Natural killer cell (primary cell): ENCODE data around the gene OSBPL10. TPM values are rescaled to one million over a fixed set of nuclear protein-coding genes. Genes with fewer than 3 reads are reported as not detected.

Source experiments
- ATAC-seq, 3 donors: fragments of 150-1000 bp in 2 of 3; fragments of 200-7000 bp in 1 of 3; cut with Tn5 transposase; 1 replicate in 1 of 3; 2 replicates in 2 of 3; pipeline ENCODE4 v1.10.0; 2021; ENCODE audit warnings: mild to moderate bottlenecking in 2 of 3, moderate library complexity in 2 of 3
- DNase-seq, 2 donors: peaks; one replicate each; pipeline versions ENCODE4 v3.0.0 to v3.0.0-alpha.2; 2013 to 2021; ENCODE audit warnings: mixed read lengths in 1 of 2
- H3K27ac ChIP-seq: one replicate; pipeline ENCODE4 v1.5.1; 2013; ENCODE audit warnings: mild to moderate bottlenecking, low read length
- H3K27me3 ChIP-seq: one replicate; pipeline ENCODE4 v1.6.1; 2013; ENCODE audit warnings: low read length; ENCODE audit not compliant: control insufficient read depth, insufficient read depth
- H3K36me3 ChIP-seq: one replicate; pipeline ENCODE4 v1.6.1; 2013; ENCODE audit warnings: low read length; ENCODE audit not compliant: control insufficient read depth, insufficient read depth
- H3K4me1 ChIP-seq: one replicate; pipeline ENCODE4 v1.6.1; 2013; ENCODE audit warnings: low read length; ENCODE audit not compliant: control insufficient read depth, insufficient read depth
- H3K4me3 ChIP-seq: one replicate; pipeline ENCODE4 v1.5.1; 2013; ENCODE audit warnings: low read length
- H3K9me3 ChIP-seq: one replicate; pipeline ENCODE4 v1.6.1; 2013; ENCODE audit warnings: low read length; ENCODE audit not compliant: control insufficient read depth, insufficient read depth
- H3K27ac Mint-ChIP-seq, 2 donors: one replicate each; pipeline ENCODE4 v1.8.0; 2022; ENCODE audit warnings: mild to moderate bottlenecking in 2 of 2, mixed read lengths in 2 of 2, moderate library complexity in 1 of 2
- H3K27me3 Mint-ChIP-seq, 2 donors: one replicate each; pipeline ENCODE4 v1.8.0; 2022; ENCODE audit warnings: low read depth in 2 of 2, mixed read lengths in 2 of 2
- H3K36me3 Mint-ChIP-seq: one replicate; pipeline ENCODE4 v1.8.0; 2022; ENCODE audit warnings: mixed read lengths
- H3K4me1 Mint-ChIP-seq, 2 donors: one replicate each; pipeline ENCODE4 v1.8.0; 2022; ENCODE audit warnings: mixed read lengths in 2 of 2
- H3K4me3 Mint-ChIP-seq: one replicate; pipeline ENCODE4 v1.8.0; 2022; ENCODE audit warnings: mild to moderate bottlenecking, moderate library complexity, mixed read lengths
- H3K9me3 Mint-ChIP-seq, 2 donors: one replicate each; pipeline ENCODE4 v1.8.0; 2022; ENCODE audit warnings: mixed read lengths in 2 of 2
- CTCF ChIP-seq: fragments of 200-600 bp; IDR thresholded peaks from one replicate; pipeline ENCODE4 v1.8.0; 2022; ENCODE audit warnings: antibody characterized with exemption
- WGBS: methylation state at CpG from one replicate; pipeline ENCODE4 v1.1.7; 2013; ENCODE audit warnings: missing lambda C conversion rate; ENCODE audit not compliant: insufficient coverage; 5-methylcytosine and 5-hydroxymethylcytosine counted together
- intact Hi-C: fragments of 100-400 bp; cut with micrococcal nuclease; formaldehyde crosslinking; loops from one replicate; pipeline ENCODE4 v1.14.2; 2022
- total RNA-seq, 4 donors: library from RNA; stranded (reverse); fragments of 120-200 nt in 1 of 4; gene quantifications; one replicate each; pipeline versions ENCODE4 v1.2.3 to v1.2.4, GENCODE V29; 2013 to 2022

The OSBPL10 gene
- total RNA-seq, 3 donors from 2014 or later (not counting 1 experiment from before 2014, with no cell fraction given): 1.00 to 3.6 (median 1.6) TPM

GRCh38 chr3:31714495-31715280, 266.4 kb downstream of the OSBPL10 start:
- H3K9me3 Mint-ChIP-seq: no peaks in the 10 kb centered on the region
- H3K4me3 Mint-ChIP-seq: no peak overlapping the region
- no peak overlapping the region for H3K27ac Mint-ChIP-seq
- no peaks in the 10 kb centered on the region for H3K36me3 Mint-ChIP-seq
- WGBS: 61% methylated on average over 11 of the region's 11 CpGs
- H3K27me3 Mint-ChIP-seq: peaks cover 12 to 14% of the 10 kb centered on the region in 2 donors
- ATAC-seq (no peak), DNase-seq (no peak)
- Histone ChIP-seq H3K9me3 (no peaks in the 10 kb centered on the region), H3K4me1 (no peaks in the 10 kb centered on the region), H3K27ac (no peak overlapping the region), H3K4me3 (no peak overlapping the region), H3K36me3 (no peaks in the 10 kb centered on the region), H3K27me3 (no peaks in the 10 kb centered on the region)
- intact Hi-C loops: no loop called here
- H3K4me1 Mint-ChIP-seq: no peaks in the 10 kb centered on the region
- TF ChIP-seq CTCF: no peak

GRCh38 chr3:31713816-31714215, 267.2 kb downstream of the OSBPL10 start:
- Mint-ChIP-seq H3K36me3 (no peaks in the 10 kb centered on the region), H3K27ac (no peak overlapping the region), H3K4me1 (no peaks in the 10 kb centered on the region), H3K9me3 (no peaks in the 10 kb centered on the region), H3K27me3 (peaks cover 12 to 14% of the 10 kb centered on the region in 2 donors), H3K4me3 (no peak overlapping the region)
- Histone ChIP-seq H3K4me1 (no peaks in the 10 kb centered on the region), H3K9me3 (no peaks in the 10 kb centered on the region), H3K36me3 (no peaks in the 10 kb centered on the region), H3K4me3 (no peak overlapping the region), H3K27ac (no peak overlapping the region), H3K27me3 (no peaks in the 10 kb centered on the region)
- DNase-seq: no peak
- no peak for ATAC-seq
- TF ChIP-seq CTCF: no peak
- intact Hi-C loops: no loop called here
- 41% methylated on average over 3 of the region's 5 CpGs for WGBS

- no peaks in the 10 kb centered on the region for H3K9me3 Mint-ChIP-seq
- no peaks in the 10 kb centered on the region for H3K27me3 ChIP-seq
- no peak for ATAC-seq
- no peaks in the 10 kb centered on the region for H3K36me3 Mint-ChIP-seq
- H3K27me3 Mint-ChIP-seq: peaks cover 6 to 13% of the 10 kb centered on the region in 2 donors
- H3K4me3 ChIP-seq: no peak overlapping the region
- 80% methylated on average over 6 of the region's 6 CpGs for WGBS
- TF ChIP-seq CTCF: no peak
- H3K27ac Mint-ChIP-seq: no peak overlapping the region
- no peaks in the 10 kb centered on the region for H3K36me3 ChIP-seq
- DNase-seq: no peak
- no peak overlapping the region for H3K4me3 Mint-ChIP-seq
- H3K27ac ChIP-seq: no peak overlapping the region
- no peaks in the 10 kb centered on the region for H3K4me1 ChIP-seq
- H3K9me3 ChIP-seq: no peaks in the 10 kb centered on the region
- intact Hi-C loops: no loop called here
- H3K4me1 Mint-ChIP-seq: no peaks in the 10 kb centered on the region
These were observed 270.8 kb downstream of the OSBPL10 start for GRCh38 chr3:31710123-31710803.
